Measurements from ENCODE around the gene PID1. TPM values are rescaled to one million over a fixed set of nuclear protein-coding genes. Genes with fewer than 3 reads are reported as not detected.

The PID1 gene
- total and polyA plus RNA-seq, 3 donors from 2014 or later = 8.1 to 15.5 (median 14.8) TPM

- Histone ChIP-seq H3K36me3 (ENCODE audit: low read depth, missing control alignments) (no peaks in the 10 kb centered on the region), H3K27me3 (no peaks in the 10 kb centered on the region), H3K4me1 (no peaks in the 10 kb centered on the region), H3K4me3 (peak overlapping the region in 1 of 2 donors; percentile 33), H3K27ac (no peak overlapping the region), H3K9me3 (no peaks in the 10 kb centered on the region)
- 50 to 54% methylated on average over 4 of the region's 4 CpGs for WGBS, 2 donors
- intact Hi-C loops (cut with DNase I; ENCODE audit: low total_unique reads) = loop anchor here (10.0 kb wide), 1 partner anchor 311 kb away; no protein-coding TSS in a partner anchor
- peak; percentile 69 for DNase-seq
- TF ChIP-seq POLR2A (IDR thresholded peaks at IDR 0.05) (no peak), CTCF (IDR thresholded peaks at IDR 0.05) (peak; percentile 61 to 77 (median 76))
These were observed 2.7 kb upstream of the PID1 start for GRCh38 chr2:229273723-229274338.

- H3K36me3 ChIP-seq (ENCODE audit: low read depth, missing control alignments) = no peaks in the 10 kb centered on the region
- no peak overlapping the region for H3K27ac ChIP-seq
- no peaks in the 10 kb centered on the region for H3K9me3 ChIP-seq
- H3K4me3 ChIP-seq = peak overlapping the region in 1 of 2 donors; percentile 33
- intact Hi-C loops (cut with DNase I; ENCODE audit: low total_unique reads) = loop anchor here (10.0 kb wide), 1 partner anchor 312 kb away; no protein-coding TSS in a partner anchor
- WGBS, 2 donors = 28 to 33% methylated on average over 9 of the region's 9 CpGs
- no peak for DNase-seq
- H3K27me3 ChIP-seq = no peaks in the 10 kb centered on the region
- TF ChIP-seq CTCF (IDR thresholded peaks at IDR 0.05) (no peak), POLR2A (IDR thresholded peaks at IDR 0.05) (no peak)
- no peaks in the 10 kb centered on the region for H3K4me1 ChIP-seq
These were observed 2.1 kb upstream of the PID1 start for GRCh38 chr2:229273006-229273722.

GRCh38 chr2:229269941-229270340 lies 1.1 kb downstream of the PID1 start:
- Histone ChIP-seq H3K9me3 (no peaks in the 10 kb centered on the region), H3K27ac (peak overlapping the region; percentile 2 to 87), H3K4me1 (no peaks in the 10 kb centered on the region), H3K27me3 (no peaks in the 10 kb centered on the region), H3K4me3 (peak overlapping the region; percentile 78 to 79), H3K36me3 (ENCODE audit: low read depth, missing control alignments) (no peaks in the 10 kb centered on the region)
- no peak for DNase-seq
- no peak for TF ChIP-seq POLR2A (IDR thresholded peaks at IDR 0.05)
- no peak for TF ChIP-seq CTCF (IDR thresholded peaks at IDR 0.05)
- 17 to 23% methylated on average over 6 of the region's 6 CpGs for WGBS, 2 donors
- intact Hi-C loops (cut with DNase I; ENCODE audit: low total_unique reads) = loop anchor here (10.0 kb wide), 2 partner anchors 315 to 565 kb away; no protein-coding TSS in a partner anchor

- Histone ChIP-seq H3K9me3 (no peaks in the 10 kb centered on the region), H3K36me3 (ENCODE audit: low read depth, missing control alignments) (no peaks in the 10 kb centered on the region), H3K4me3 (peak overlapping the region; percentile 78 to 79), H3K27ac (peak overlapping the region in 1 of 2 donors; percentile 30), H3K27me3 (no peaks in the 10 kb centered on the region), H3K4me1 (no peaks in the 10 kb centered on the region)
- no peak for DNase-seq
- TF ChIP-seq POLR2A (IDR thresholded peaks at IDR 0.05) = no peak
- no peak for TF ChIP-seq CTCF (IDR thresholded peaks at IDR 0.05)
- WGBS, 2 donors = 64 to 79% methylated on average over 8 of the region's 8 CpGs
- intact Hi-C loops (cut with DNase I; ENCODE audit: low total_unique reads) = loop anchor here (10.0 kb wide), 1 partner anchor 564 kb away; no protein-coding TSS in a partner anchor
These were observed 1.9 kb downstream of the PID1 start for GRCh38 chr2:229269146-229269545.
